Spleen (tissue), 13 donors: Measurements from ENCODE around the gene DISC1. TPM values are rescaled to one million over a fixed set of nuclear protein-coding genes. Genes with fewer than 3 reads are reported as not detected.

Experiments
- DNase-seq: peaks from one replicate; pipeline ENCODE4 v3.0.0-alpha.2; 2020
- H3K27ac ChIP-seq, 8 donors: fragments of 200-600 bp; sonication (generic) in 7 of 8; 1 replicate in 4 of 8; 2 replicates in 4 of 8; pipeline versions ENCODE4 v1.5.0 to v1.8.0; 2016 to 2021; ENCODE audit warnings: inconsistent platforms in 4 of 8, mild to moderate bottlenecking in 4 of 8, moderate library complexity in 1 of 8
- H3K27me3 ChIP-seq, 7 donors: fragments of 200-600 bp; sonication (generic) in 6 of 7; replicated peaks in 1 of 7; 1 replicate in 4 of 7; 2 replicates in 3 of 7; pipeline versions ENCODE4 v1.5.0 to v1.8.0; 2016 to 2021; ENCODE audit warnings: inconsistent platforms in 3 of 7, mild to moderate bottlenecking in 1 of 7
- H3K36me3 ChIP-seq, 6 donors: fragments of 200-600 bp; sonication (generic) in 5 of 6; 1 replicate in 4 of 6; 2 replicates in 2 of 6; pipeline versions ENCODE4 v1.5.0 to v1.8.0; 2016 to 2021; ENCODE audit warnings: inconsistent platforms in 2 of 6
- H3K4me1 ChIP-seq, 6 donors: fragments of 200-600 bp; sonication (generic) in 5 of 6; 1 replicate in 3 of 6; 2 replicates in 3 of 6; pipeline versions ENCODE4 v1.5.0 to v1.8.0; 2016 to 2021; ENCODE audit warnings: inconsistent platforms in 3 of 6
- H3K4me3 ChIP-seq, 8 donors: fragments of 200-600 bp; sonication (generic) in 7 of 8; 1 replicate in 4 of 8; 2 replicates in 4 of 8; pipeline versions ENCODE4 v1.5.0 to v1.8.0; 2016 to 2021; ENCODE audit warnings: inconsistent platforms in 4 of 8, mild to moderate bottlenecking in 4 of 8, moderate library complexity in 2 of 8
- H3K9me3 ChIP-seq, 8 donors: fragments of 200-600 bp; sonication (generic) in 7 of 8; 1 replicate in 4 of 8; 2 replicates in 4 of 8; pipeline versions ENCODE4 v1.5.0 to v1.8.0; 2016 to 2021; ENCODE audit warnings: inconsistent platforms in 4 of 8
- CTCF ChIP-seq, 11 experiments: fragments of 200-600 bp in 7 of 11; fragments of 450-650 bp in 4 of 11; sonication (generic) in 4 of 11; IDR thresholded peaks in 8 of 11; conservative IDR thresholded peaks in 3 of 11; 1 replicate in 7 of 11; 2 replicates in 4 of 11; pipeline versions ENCODE4 v1.4.0 to v1.8.0; 2016 to 2021; ENCODE audit warnings: antibody characterized with exemption in 11 of 11, inconsistent platforms in 4 of 11, mild to moderate bottlenecking in 1 of 11
- POLR2A ChIP-seq, 3 donors: fragments of 450-650 bp; IDR thresholded peaks; one replicate each; pipeline ENCODE4 v1.5.1; 2017; ENCODE audit warnings: antibody characterized with exemption in 3 of 3, mild to moderate bottlenecking in 1 of 3
- POLR2AphosphoS5 ChIP-seq, 3 donors: sonication (generic); formaldehyde crosslinking; IDR thresholded peaks; one replicate each; pipeline ENCODE4 v1.5.1; 2017; ENCODE audit warnings: antibody characterized with exemption in 3 of 3
- WGBS, 5 donors: extraction: QIAGEN DNeasy Blood & Tissue Kit in 3 of 5; methylation state at CpG; one replicate each; pipeline versions ENCODE4 v1.1.5 to v1.1.7; 2013 to 2018; 5-methylcytosine and 5-hydroxymethylcytosine counted together
- intact Hi-C: fragments of 100-400 bp; cut with DNase I; formaldehyde crosslinking; loops from one replicate; pipeline ENCODE4 v1.15.0; 2023; ENCODE audit warnings: low total_unique reads
- long read RNA-seq, 2 donors: transcript quantifications; one replicate each; lab custom pipeline, GENCODE V29; 2026
- polyA plus RNA-seq, 3 donors: library from polyadenylated mRNA; stranded (reverse); fragments of 200-250 nt; gene quantifications; one replicate each; pipeline ENCODE4 v1.2.1, GENCODE V29; 2013
- total RNA-seq, 7 donors: library from RNA; depleted of rRNA in 3 of 7; stranded (reverse); fragments of >200 nt in 3 of 7; fragmentation: NEBNext Ultra II Directional in 4 of 7; extraction: Animal tissue kit (Norgen Biotek cat#: 25700) in 4 of 7; gene quantifications; one replicate each; pipeline versions ENCODE4 v1.1.0 to v1.2.1, GENCODE V29; 2016 to 2021
- donor health status: healthy with polysubstance abuse.
- donor health status: DM: no; HTN: no; CAD: no; lungs with moderate emphysema.
- donor health status: DM: no; HTN: no; CAD: no.
- donor health status: Bipolar disorder and iron deficiency.
- donor health status: healthy.
- donor health status: DM: no; HTN: no; CAD: no.
- donor health status: DM: yes; HTN: yes; CAD: no.

The DISC1 gene
- total RNA-seq (10 to 100 TPM; 13.8 to 36.4 (median 29.5) TPM), polyA plus RNA-seq (1 to 10 TPM in 2 of 3 donors, under 1 TPM in 1; 0.89 to 1.4 (median 1.1) TPM)
- long read RNA-seq, donor 1, result 0 reads
- long read RNA-seq, donor 2, result 0 reads

- Histone ChIP-seq H3K36me3 (peaks cover 0 to 11% (median 0%) of the 10 kb centered on the region in 6 donors), H3K4me1 (peaks cover 26 to 58% (median 34%) of the 10 kb centered on the region in 6 donors), H3K27ac (peak within 1 kb of the TSS; percentile 79 to 95 (median 88)), H3K4me3 (peak within 1 kb of the TSS; percentile 60 to 95 (median 92)), H3K27me3 (no peaks in the 10 kb centered on the region), H3K9me3 (no peaks in the 10 kb centered on the region)
- intact Hi-C loops, result no loop called here
- WGBS, 5 donors, result 0 to 1% (median 0%) methylated on average over 13 to 38 of the region's 38 CpGs; no CpG with 5 or more reads in 1 of the 5 donors
- DNase-seq, result peak; percentile 94
- no peak for TF ChIP-seq CTCF (IDR thresholded peaks at IDR 0.05 in 8 of 11, conservative IDR thresholded peaks at IDR 0.05 in 3 of 11)
- TF ChIP-seq POLR2AphosphoS5 (IDR thresholded peaks at IDR 0.05), result peak; percentile 63 to 84 (median 74)
- no peak for TF ChIP-seq POLR2A (IDR thresholded peaks at IDR 0.05)
Measured at GRCh38 chr1:231626535-231626950, at the start of gene DISC1. Gene DISC1, plus strand, starts transcription at chr1:231626790. Its CDS starts 78 bp downstream, at chr1:231626868.

- 82 to 89% (median 84%) methylated on average over 10 to 11 of the region's 11 CpGs for WGBS, 5 donors
- intact Hi-C loops, result no loop called here
- DNase-seq, result no peak
Measured at GRCh38 chr1:231576804-231577718, 49.5 kb upstream of the DISC1 start.

GRCh38 chr1:231580874-231581273, 45.7 kb upstream of the DISC1 start:
- intact Hi-C loops, result no loop called here
- no peaks in the 10 kb centered on the region for H3K9me3 ChIP-seq
- DNase-seq, result no peak
- no peaks in the 10 kb centered on the region for H3K36me3 ChIP-seq
- H3K4me1 ChIP-seq, result peaks cover 0 to 7% (median 0%) of the 10 kb centered on the region in 6 donors
- peak overlapping the region in 1 of 8 donors; percentile 13 for H3K27ac ChIP-seq
- H3K27me3 ChIP-seq, result no peaks in the 10 kb centered on the region
- no peak for TF ChIP-seq CTCF (IDR thresholded peaks at IDR 0.05 in 8 of 11, conservative IDR thresholded peaks at IDR 0.05 in 3 of 11)
- no peak for TF ChIP-seq POLR2A (IDR thresholded peaks at IDR 0.05)
- no peak for TF ChIP-seq POLR2AphosphoS5 (IDR thresholded peaks at IDR 0.05)
- 47 to 72% (median 62%) methylated on average over 1 of the region's 1 CpG for WGBS, 5 donors
- no peak overlapping the region for H3K4me3 ChIP-seq

More at GRCh38 chr1:231576804-231577718, 49.5 kb upstream of the DISC1 start:
- Histone ChIP-seq H3K4me3 (no peak overlapping the region), H3K27ac (no peak overlapping the region), H3K4me1 (peaks cover 0 to 7% (median 0%) of the 10 kb centered on the region in 6 donors), H3K36me3 (no peaks in the 10 kb centered on the region), H3K27me3 (no peaks in the 10 kb centered on the region), H3K9me3 (no peaks in the 10 kb centered on the region)
- TF ChIP-seq CTCF (IDR thresholded peaks at IDR 0.05 in 8 of 11, conservative IDR thresholded peaks at IDR 0.05 in 3 of 11) (no peak), POLR2AphosphoS5 (IDR thresholded peaks at IDR 0.05) (no peak), POLR2A (IDR thresholded peaks at IDR 0.05) (no peak)

- no peaks in the 10 kb centered on the region for H3K9me3 ChIP-seq
- TF ChIP-seq CTCF (IDR thresholded peaks at IDR 0.05 in 8 of 11, conservative IDR thresholded peaks at IDR 0.05 in 3 of 11) (no peak), POLR2A (IDR thresholded peaks at IDR 0.05) (no peak), POLR2AphosphoS5 (IDR thresholded peaks at IDR 0.05) (no peak)
- no peak overlapping the region for H3K4me3 ChIP-seq
- intact Hi-C loops, result no loop called here
- H3K4me1 ChIP-seq, result peaks cover 0 to 7% (median 0%) of the 10 kb centered on the region in 6 donors
- DNase-seq, result no peak
- H3K36me3 ChIP-seq, result no peaks in the 10 kb centered on the region
- no peak overlapping the region for H3K27ac ChIP-seq
- no peaks in the 10 kb centered on the region for H3K27me3 ChIP-seq
- 69 to 93% (median 78%) methylated on average over 2 of the region's 2 CpGs for WGBS, 5 donors
Measured at GRCh38 chr1:231581859-231582258, 44.7 kb upstream of the DISC1 start.
